ENCODE data around the gene PAH.

DNA sequence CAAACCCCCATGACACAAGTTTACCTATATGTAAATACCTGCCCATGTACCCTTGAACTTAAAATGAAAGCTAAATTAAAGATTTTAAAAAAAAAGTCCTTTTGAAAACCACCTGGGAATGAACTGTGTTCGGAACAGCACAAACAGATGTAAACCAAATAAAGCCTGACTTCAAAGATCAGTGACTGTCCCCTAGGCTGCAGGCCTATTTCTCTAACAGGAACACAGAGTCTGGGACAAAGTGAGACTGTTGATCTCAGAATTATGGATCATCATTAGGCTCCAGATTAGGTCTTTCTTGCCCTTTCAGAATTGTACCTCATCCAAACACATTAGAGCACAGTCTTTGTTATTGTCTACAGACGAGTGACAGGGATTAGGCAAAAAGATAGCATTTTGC is 54.6 kb downstream of the PAH start:
- no peak for TF ChIP-seq RAD21 (IDR thresholded peaks at IDR 0.05; ENCODE audit: low read length)
- no peak for TF ChIP-seq POLR2A (IDR thresholded peaks at IDR 0.05; ENCODE audit: low read depth, low read length)
- no peak for TF ChIP-seq CTCF (conservative IDR thresholded peaks at IDR 0.05; ENCODE audit: low read depth, low read length)
- TF ChIP-seq RCOR1 (IDR thresholded peaks at IDR 0.05; ENCODE audit: insufficient replicate concordance, low read length): no peak
- no peak for TF ChIP-seq SMC3 (IDR thresholded peaks at IDR 0.05; ENCODE audit: low read depth, low read length)
- no peak for TF ChIP-seq BHLHE40 (IDR thresholded peaks at IDR 0.05; ENCODE audit: low read depth, low read length)
- TF ChIP-seq MAFK (IDR thresholded peaks at IDR 0.05; ENCODE audit: low read depth, low read length): no peak
- TF ChIP-seq MXI1 (IDR thresholded peaks at IDR 0.05; ENCODE audit: borderline replicate concordance, low read depth, low read length): no peak
- TF ChIP-seq FOS (IDR thresholded peaks at IDR 0.05; ENCODE audit: low read depth, low read length): no peak
- TF ChIP-seq USF2 (IDR thresholded peaks at IDR 0.05; ENCODE audit: low read depth, low read length): no peak
- no peak for TF ChIP-seq CEBPB (IDR thresholded peaks at IDR 0.05; ENCODE audit: low read depth, low read length)
- no peak for TF ChIP-seq ELK1 (IDR thresholded peaks at IDR 0.05; ENCODE audit: borderline replicate concordance, low read depth, low read length)

Measured in IMR-90 (cell line).